ENCODE measurements around the gene MYH2.

Gene MYH2

DNA sequence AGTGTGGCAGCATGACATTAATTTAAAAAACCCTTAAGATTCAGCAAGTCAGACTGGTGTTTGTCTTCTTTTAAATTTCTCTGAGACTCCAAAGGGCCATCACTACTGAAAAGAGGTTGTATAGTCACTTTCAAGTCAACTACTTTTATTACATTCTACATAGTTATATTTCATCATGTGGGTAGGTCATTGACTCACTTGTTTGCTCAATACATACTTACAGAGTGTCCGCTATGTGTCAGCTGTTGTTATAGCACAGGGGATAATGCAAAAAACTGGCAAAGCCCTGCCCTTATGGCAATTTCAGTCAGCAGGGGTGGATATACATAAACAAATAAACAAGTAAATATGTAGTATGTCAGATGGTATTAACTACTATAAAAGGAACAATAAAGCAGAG is 77.6 kb downstream of the MYH2 start:
- Mint-ChIP-seq H3K9me3 (no peaks in the 10 kb centered on the region), H3K4me3 (no peak overlapping the region), H3K27ac (no peak overlapping the region), H3K4me1 (ENCODE audit: low read depth) (no peaks in the 10 kb centered on the region), H3K36me3 (ENCODE audit: low read depth) (no peaks in the 10 kb centered on the region), H3K27me3 (no peaks in the 10 kb centered on the region)
- DNase-seq, result no peak
